GM20431 (cell line): ENCODE measurements around the gene E2F4.

Source experiments
- in situ Hi-C: fragments of 300-500 bp; cut with MseI, MboI; formaldehyde crosslinking; loops from one replicate; pipeline ENCODE4 v1.15.0; 2020; ENCODE audit warnings: low sequenced_read_pairs; ENCODE audit not compliant: unreplicated experiment

The E2F4 gene

DNA sequence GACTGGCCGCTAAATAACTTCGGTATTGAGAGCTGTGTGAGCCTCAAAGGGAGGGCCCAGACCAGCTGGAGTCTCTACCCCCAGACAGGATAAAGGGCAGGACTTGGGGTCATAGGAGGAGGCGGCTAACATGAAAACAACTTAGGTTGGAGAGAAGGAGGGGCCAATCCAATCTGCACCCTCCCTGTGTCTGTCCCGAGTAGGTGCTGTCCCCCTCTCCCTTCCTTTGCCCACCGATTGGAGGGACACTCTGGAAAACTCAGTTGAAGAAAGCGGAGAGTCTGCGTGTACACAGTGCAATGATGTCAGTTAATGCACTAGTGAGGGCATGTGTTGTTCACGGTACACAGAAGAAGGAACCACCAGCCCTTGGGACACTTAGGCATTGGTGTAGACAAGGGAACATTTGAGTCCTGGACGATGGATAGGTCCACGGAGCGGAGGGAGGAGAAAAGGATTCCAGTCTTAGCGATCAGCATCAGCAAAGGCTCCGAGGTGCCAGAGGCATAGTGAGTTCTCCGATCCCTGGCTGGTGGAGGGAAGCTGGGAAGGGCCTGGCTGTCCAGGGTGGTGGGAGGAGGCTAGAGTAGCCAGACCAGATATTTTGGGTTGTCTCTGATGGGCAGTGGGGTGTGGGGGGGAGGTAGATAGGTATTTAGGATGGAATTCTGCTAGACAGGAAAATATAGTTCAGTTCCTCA lies 20.9 kb upstream of the E2F4 start:
- in situ Hi-C loops: no loop called here

DNA sequence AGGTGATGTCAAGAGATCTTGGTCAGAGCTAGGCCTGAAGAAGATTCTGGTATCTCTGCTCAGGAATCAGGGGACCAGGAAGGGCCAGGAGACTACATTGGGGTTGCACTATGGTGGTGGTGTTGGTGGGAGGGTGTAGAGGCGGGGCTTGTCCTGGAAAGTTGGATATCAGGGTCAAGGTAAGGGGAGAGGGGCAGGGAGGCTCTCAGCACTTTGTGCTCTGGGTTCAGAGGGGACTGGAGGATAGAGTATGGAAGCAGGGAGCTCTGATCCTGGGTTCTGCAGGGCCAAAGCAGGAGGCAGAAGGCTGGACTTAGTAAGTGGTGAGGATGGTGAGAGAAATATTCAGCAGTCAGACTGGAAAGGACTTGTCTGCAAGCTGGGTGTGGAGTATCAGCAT lies 18.6 kb upstream of the E2F4 start:
- in situ Hi-C loops: no loop called here

DNA sequence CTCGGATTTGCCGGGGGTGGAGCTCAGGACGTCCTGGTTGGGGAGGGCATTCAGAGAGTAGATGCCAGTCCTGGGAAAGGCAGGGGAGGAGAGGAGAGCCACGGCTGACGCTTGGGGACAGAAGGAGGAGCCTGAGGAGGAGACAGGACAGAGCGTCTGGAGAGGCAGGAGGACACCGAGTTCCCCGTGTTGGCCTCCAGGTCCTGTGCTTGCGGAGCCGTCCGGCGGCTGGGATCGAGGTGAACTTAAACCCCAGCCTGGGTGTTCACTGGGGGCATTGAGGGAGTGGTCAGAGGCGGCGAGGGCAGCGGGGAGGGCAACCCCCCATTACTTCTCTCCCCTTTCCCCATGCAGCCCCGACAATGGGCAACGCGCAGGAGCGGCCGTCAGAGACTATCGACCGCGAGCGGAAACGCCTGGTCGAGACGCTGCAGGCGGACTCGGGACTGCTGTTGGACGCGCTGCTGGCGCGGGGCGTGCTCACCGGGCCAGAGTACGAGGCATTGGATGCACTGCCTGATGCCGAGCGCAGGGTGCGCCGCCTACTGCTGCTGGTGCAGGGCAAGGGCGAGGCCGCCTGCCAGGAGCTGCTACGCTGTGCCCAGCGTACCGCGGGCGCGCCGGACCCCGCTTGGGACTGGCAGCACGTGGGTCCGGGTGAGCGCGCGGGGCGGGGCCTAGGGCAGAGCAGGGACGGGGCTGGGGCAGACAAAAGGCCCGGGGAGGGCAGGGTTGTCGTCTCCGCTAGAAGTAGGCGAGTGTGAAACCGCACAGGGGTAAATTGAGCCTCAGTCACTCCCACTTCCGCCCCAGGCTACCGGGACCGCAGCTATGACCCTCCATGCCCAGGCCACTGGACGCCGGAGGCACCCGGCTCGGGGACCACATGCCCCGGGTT lies 17.9 kb upstream of the E2F4 start:
- in situ Hi-C loops: no loop called here

DNA sequence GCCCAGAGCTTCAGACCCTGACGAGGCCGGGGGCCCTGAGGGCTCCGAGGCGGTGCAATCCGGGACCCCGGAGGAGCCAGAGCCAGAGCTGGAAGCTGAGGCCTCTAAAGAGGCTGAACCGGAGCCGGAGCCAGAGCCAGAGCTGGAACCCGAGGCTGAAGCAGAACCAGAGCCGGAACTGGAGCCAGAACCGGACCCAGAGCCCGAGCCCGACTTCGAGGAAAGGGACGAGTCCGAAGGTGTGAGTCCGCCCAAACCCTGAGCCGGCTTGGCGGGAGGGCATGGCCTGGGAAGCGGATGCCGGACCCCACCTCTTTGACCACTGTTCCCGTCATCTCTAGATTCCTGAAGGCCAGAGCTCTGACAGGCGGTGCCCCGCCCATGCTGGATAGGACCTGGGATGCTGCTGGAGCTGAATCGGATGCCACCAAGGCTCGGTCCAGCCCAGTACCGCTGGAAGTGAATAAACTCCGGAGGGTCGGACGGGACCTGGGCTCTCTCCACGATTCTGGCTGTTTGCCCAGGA lies 17.2 kb upstream of the E2F4 start:
- in situ Hi-C loops: no loop called here

DNA sequence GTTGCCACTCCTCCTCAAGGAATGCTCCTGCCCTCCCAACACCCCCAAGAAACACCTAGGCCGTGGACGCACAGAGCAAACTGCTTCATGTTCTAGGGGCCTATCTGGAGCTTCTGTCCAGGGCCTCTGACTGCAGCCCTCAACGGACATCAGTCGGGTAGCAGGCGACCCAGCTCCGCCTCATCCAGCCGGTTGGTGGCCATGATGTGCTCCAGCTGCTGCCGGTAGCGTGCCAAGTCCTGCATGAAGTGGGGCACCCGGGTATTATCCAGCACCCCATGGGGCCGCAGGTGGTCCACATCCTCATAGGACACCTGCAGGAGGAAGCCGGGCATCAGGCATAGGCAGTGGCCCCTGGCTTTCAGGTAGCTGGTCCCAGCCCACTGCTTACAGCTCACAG lies 15.3 kb upstream of the E2F4 start:
- in situ Hi-C loops: no loop called here

DNA sequence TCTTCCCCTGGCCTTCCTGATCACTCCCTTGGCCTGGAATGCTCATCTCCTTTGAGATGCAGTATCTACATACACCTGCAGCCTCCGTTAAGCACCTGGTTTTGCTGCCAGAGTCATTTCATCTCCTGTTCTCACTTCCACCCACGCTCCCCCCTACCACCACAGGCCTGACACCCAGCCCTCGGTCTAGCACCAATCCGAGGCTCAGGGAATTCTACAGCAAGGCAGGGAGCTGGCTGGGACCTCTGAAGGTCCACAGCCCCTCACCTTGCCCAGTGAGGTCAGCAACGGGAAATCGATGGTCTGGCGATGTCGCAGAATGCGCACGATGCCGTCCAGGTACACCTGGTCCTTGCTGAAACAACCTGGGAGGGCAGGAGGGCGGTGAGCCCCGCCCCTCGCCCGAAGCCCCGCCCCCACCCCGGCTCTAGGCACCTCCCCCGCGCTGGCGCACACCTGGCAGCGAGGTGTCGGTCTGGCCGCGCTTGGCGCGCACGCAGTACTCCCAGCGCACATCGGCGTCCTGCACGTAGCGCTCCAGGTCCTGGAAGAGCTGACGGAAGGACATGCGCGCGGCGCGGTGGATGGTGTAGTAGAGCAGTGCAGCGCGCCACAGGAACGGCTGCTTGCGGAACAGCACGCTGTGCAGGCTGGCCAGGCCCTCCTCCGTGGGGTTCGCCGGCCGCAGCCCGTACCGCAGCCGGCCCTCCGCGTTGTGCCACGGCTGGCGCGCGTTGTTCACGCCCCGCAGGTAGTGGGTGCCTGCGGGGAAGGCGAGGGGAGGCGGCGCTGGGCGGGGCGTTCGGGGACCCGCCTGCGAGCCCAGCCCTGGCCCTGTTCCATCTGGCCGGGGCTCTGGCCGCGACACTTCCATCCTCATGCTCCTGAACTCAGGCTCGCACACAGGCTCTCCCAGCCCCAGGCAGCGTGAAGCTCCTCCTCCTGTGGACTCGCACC lies 13.9 kb upstream of the E2F4 start:
- in situ Hi-C loops: no loop called here

DNA sequence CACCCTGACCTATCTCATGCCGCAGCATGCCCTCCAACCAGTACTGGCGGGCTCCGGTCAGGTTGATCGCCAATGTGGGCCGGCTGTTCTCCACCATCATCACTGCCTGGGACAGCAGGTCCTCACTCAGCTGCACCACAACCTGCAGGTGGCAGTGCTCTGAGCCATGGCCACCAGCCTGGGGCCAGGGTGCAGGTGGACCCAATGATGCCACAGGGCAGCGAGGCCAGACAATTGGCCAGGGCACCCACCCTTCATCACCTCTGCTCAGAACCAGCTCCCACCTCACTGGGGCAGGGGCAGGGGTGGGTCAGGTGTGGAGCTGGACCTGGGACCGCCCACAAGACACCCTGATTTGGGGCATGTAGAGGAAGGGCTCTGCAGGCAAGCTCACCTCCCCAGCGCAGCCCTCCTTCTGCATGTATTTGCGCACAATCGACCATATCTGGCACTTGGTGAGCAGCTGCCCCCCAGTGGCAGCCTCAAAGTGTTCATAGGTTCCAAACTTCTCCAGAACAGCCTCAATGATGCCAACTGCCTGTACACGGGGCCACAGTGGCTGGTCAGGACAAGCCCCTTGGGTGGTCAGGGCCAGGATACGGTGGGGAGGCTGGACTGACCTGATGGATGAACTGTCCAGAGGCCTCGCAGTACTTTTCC lies 12.4 kb upstream of the E2F4 start:
- in situ Hi-C loops: no loop called here

DNA sequence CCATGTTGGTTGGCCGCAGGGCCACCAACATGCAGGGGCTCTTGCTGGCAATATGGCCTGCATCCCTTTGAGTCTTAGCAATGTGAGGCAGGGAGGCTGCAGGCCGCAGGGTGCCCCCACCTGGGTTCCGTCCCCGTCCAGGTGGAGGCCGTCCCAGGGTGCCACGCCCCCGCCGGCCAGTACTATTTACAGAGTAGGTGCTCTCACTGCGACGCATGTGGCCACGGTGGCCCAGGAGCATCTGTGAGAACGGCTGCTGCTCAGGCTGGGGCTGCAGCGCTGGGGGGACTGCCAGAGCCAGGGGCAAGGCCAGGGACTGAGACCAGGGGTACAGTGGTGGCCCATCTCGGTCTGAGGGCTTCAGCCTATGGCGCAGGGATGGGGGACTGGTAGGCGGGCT lies 11.8 kb upstream of the E2F4 start:
- in situ Hi-C loops: no loop called here

DNA sequence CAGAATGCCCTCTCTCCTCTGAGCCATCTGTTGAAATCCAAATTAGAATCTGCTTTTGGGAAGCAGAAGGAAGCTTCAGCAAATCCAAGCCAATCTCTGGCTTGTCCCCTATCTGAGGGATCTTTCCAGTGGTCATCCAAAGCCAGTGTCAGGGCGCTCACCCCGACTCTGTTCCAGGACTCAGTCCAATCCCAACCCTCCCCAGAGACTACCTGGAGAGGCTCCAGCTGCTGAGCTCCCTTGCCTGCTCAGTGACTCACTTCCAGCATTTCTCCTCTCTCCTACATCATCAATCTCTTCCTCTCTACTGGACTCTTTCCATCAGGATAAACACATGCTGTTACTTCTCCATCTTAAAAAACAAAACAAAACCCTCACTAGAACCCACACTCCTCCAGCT lies 10.6 kb upstream of the E2F4 start:
- in situ Hi-C loops: no loop called here

DNA sequence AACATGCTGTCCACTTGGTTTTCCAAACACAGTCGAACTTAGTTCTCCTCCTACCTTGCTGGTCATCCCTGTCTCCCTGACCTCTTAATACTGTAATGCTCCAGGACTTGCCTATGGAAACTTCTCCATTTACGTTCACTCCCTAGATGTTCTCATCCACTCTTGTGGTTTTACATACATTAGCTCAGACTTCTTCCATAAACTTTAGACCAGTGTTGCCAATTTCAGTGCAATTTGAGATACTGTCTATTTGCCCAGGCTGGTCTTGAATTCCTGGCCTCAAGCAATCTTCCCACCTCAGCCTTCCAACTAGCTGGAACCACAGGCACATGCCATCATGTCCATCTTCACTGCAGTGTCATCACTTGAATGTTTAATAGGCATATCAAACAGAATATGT lies 9.7 kb upstream of the E2F4 start:
- in situ Hi-C loops: no loop called here

DNA sequence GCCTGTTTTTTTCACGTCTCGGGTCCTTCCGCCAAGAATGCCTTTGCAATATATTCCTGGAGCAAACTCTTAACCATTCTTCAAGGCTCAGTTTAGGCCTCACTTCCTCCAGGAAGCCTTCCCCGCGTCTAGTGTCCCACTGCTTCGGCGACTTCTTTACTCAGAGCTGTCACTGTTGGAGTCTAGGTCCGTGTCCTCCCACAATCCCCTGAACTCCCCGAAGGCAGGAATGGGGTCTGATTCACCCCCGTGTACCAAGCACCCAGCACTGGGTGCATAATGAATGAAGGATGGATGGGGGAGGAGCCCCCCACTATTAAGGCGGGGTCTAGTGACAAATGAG lies 8.7 kb upstream of the E2F4 start:
- in situ Hi-C loops: no loop called here

DNA sequence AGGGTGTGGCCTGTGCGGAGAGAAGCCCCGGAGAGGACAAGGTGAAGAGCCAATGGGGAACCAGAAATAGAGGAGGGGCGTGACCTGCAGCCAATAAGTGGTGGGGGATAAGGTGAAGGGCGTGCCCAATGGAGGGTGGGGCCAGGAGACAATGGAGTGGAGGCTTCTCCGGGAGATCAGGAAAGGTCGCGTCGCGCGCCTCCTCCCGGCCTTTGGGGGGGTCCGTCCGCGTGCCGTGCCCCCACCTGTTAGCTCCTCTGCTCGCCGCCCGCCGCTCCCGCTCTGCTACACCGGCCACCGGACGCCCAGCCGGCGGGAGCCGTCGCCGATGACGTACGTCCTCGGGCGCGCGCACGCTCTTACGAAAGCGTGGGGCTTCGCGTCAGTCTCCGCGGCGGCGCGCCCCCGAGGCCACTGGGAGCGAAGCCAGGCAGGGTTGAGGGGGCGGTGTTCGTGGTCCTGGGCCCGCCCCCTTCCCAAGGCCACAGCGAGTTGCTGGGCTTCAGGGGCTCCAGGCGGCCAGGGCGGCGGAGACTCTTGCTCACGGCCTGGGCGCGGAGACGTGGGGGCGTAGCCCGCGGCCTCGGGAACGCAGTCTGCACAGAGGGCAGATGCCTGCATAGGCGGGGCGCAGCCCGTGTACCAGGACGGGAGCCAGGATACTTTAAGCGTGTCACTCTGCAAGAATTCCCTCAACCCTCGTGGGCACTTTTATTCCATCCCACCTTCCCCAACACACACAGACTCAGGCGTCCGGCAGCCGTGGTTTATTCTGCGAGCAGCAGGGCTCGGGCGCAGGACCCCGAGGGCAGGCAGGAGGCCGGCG lies 8.1 kb upstream of the E2F4 start, which contains the start of gene MATCAP1:
Gene MATCAP1, minus strand, starts transcription at position 337 of the 826 bp plus-strand sequence. CDS start 3,353 bp downstream, outside the sequence.
- in situ Hi-C loops: no loop called here

DNA sequence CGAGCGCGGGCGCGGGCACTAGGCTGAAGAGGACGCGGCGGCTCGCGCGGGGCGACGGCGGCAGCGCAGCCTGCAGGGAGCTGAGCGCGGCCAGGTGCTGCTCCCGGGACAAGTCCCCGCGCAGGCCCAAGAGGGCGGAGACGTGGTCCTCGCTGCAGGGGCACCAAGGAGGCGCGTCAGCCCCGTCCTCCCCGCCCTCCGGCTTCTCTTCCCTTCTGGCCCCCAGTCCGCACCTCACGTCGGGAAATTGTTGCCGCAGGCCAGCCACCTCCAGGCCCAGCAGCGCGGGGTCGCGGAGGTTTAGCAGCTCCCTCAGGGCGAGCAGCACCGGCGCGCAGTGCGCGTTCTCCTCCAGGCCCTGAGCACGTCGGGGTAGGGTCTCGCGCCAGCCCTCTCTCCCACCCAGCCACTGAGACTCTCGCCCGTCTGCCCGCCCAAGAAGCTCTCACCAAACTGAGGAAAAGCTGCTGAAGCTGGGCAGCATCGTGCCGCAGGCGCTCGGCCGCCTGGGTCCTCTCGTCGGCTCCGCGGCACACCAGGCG lies 7.4 kb upstream of the E2F4 start:
- in situ Hi-C loops: no loop called here

DNA sequence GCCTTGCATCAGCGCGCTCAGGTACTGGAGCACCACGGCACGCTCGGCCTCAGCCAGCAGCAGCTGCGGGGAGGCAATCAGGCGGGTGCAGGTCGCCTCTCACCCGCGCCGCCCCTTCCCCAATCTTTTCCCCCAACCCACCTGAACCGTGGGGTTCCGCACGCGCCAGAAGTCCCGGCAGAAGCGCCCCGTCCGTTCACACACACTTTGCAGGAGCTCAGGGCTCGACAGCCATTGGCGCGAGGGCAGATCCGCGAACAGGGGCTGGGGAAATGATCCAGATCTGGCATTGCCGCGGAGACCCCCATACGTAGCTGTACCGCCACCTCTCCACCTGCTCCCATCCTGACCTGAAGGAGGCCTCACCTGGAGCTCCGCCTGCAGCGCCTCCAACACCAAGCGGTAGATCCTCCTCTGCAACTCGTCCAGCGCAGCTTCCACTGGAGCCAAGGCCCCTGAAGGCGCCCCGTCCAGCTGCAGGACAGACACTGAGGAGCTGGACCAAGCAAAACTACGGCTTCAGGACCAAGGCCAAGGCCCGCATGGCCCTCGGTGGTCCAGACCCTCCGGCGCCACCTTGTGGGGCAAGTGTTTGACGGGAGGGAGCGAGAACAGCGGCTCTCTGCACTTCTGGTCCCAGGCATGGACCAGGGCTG lies 6.8 kb upstream of the E2F4 start:
- in situ Hi-C loops: no loop called here

DNA sequence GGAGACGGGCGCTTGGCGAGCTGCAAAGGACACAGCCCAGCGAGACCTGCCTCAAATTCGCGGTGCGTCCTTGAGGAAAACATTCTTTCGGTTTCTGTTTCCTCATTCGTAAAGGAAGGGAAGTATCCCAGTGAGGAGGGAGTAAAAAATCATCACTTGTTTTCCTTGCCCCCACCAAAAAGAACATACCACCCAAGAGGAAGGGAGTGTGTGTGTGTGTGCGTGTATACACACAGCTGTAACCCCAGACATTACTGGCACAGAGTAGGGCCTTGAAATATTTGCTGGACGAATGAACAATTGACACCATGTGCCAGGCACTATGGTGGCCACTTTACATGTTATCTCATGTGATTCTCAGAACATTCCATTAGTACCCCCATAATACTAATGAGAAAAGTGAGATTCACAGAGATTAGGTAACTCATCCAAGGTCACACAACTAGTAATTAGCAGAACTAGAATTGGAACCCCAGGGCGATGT lies 6.3 kb upstream of the E2F4 start:
- in situ Hi-C loops: no loop called here

DNA sequence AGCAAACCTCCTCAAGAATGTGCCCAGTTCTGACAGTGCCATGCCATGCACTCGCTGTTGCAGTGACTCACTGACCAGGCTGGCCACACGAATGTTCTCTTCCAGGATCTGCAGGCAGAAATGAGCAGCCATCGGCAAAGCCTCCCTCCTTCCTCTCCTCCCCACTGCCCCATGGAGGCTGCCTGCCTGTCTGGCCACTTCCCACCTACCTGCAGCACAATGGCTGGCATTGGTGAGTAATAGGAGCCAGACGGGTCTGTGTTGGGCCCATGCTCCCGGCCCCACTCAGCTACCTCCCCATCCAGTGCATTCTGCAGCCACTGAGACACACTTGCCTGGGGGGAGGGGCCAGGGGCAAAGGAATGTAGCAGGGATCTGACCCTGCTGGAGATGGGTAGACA lies 5.4 kb upstream of the E2F4 start:
- in situ Hi-C loops: no loop called here

DNA sequence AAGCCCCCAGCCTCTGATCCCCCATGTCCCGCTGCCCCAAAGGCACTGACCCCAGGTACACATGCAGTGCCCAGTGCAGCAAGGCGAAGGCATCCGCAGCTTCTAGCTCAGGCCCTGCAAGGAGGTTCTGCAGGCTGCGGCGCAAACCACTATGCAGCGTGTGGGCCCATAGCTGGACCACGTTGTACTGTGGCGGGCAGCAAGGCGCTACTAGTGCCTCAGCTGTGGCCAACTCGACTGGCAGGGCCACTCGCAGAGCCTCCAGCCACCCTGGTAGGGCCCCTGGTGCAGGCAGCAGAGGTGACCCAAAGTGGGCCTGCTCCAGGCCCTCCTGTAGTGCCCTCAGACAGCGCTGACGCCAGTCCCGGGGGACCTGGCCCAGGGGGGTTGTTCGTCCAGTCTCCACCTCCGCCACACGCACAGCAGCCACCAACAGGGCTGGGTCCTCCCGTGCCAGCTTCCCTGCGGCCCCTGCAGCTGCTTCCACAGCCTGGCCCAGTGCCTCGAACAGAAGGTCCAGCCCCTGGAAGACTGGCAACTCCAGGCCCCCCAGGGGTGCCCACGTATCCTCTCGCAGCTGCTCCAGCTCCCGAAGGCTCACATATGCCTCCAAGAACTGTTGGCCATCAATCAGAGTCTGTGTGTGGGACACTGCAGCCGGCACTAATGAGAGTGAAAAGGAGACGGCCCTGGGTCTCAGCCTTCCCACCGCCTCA lies 4.6 kb upstream of the E2F4 start:
- in situ Hi-C loops: no loop called here
